ENCODE measurements around the gene FAM177A1. TPM values are rescaled to one million over a fixed set of nuclear protein-coding genes. Genes with fewer than 3 reads are reported as not detected.
A peak's percentile ranks its signal among the peaks of the same experiment; 100 is the strongest.

FAM177A1 gene
- total and polyA plus RNA-seq, 2 of the 13 experiments (the other 11 are each of a cell fraction or from before 2014, with no cell fraction given), result 72.9 to 119 TPM

GRCh38 chr14:35046751-35047536 lies 872 bp downstream of the FAM177A1 start (continued):
- TF ChIP-seq ZNF407 (CRISPR knock-in tag; IDR thresholded peaks at IDR 0.05; ENCODE audit: not compliant biosample characterization) (peak; percentile 82), ZNF260 (CRISPR knock-in tag; IDR thresholded peaks at IDR 0.05; ENCODE audit: borderline replicate concordance, low read depth) (0 out of 2 replicates have a peak, but pooled peaks have one; percentile 88), HNRNPL (IDR thresholded peaks at IDR 0.05; ENCODE audit: low read depth, low read length) (peak; percentile 90), ZNF761 (CRISPR knock-in tag; conservative IDR thresholded peaks at IDR 0.05) (no peak), EEA1 (CRISPR knock-in tag; IDR thresholded peaks at IDR 0.05; ENCODE audit: borderline replicate concordance) (no peak; the same call in 1 of the 2 replicates), HOXD1 (CRISPR knock-in tag; IDR thresholded peaks at IDR 0.05) (no peak), TP53 (CRISPR knock-in tag; conservative IDR thresholded peaks at IDR 0.05) (no peak), ZSCAN31 (CRISPR knock-in tag; IDR thresholded peaks at IDR 0.05; ENCODE audit: low read depth) (no peak), ZNF768 (CRISPR knock-in tag; IDR thresholded peaks at IDR 0.05) (no peak), ZNF550 (CRISPR knock-in tag; IDR thresholded peaks at IDR 0.05; ENCODE audit: borderline replicate concordance) (peak; percentile 99), BCL3 (CRISPR knock-in tag; IDR thresholded peaks at IDR 0.05) (no peak), TBX3 (IDR thresholded peaks at IDR 0.05; ENCODE audit: borderline replicate concordance) (no peak), ZNF709 (CRISPR knock-in tag; IDR thresholded peaks at IDR 0.05) (peak; percentile 3; the same call in 1 of the 2 replicates)
- TF ChIP-seq, protein P1, sequence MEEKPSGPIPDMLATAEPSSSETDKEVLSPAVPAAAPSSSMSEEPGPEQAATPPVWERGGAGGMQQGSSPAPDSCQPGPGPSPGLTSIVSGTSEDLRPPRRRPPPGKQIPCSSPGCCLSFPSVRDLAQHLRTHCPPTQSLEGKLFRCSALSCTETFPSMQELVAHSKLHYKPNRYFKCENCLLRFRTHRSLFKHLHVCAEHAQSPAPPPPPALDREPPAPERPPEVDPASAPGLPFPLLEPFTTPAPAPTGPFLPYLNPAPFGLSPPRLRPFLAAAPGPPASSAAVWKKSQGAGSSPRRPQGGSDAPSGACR (CRISPR knock-in tag; IDR thresholded peaks at IDR 0.05), result peak; percentile 20; the same call in 1 of the 2 replicates
- TF ChIP-seq, protein P2, sequence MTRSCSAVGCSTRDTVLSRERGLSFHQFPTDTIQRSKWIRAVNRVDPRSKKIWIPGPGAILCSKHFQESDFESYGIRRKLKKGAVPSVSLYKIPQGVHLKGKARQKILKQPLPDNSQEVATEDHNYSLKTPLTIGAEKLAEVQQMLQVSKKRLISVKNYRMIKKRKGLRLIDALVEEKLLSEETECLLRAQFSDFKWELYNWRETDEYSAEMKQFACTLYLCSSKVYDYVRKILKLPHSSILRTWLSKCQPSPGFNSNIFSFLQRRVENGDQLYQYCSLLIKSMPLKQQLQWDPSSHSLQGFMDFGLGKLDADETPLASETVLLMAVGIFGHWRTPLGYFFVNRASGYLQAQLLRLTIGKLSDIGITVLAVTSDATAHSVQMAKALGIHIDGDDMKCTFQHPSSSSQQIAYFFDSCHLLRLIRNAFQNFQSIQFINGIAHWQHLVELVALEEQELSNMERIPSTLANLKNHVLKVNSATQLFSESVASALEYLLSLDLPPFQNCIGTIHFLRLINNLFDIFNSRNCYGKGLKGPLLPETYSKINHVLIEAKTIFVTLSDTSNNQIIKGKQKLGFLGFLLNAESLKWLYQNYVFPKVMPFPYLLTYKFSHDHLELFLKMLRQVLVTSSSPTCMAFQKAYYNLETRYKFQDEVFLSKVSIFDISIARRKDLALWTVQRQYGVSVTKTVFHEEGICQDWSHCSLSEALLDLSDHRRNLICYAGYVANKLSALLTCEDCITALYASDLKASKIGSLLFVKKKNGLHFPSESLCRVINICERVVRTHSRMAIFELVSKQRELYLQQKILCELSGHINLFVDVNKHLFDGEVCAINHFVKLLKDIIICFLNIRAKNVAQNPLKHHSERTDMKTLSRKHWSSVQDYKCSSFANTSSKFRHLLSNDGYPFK (CRISPR knock-in tag; IDR thresholded peaks at IDR 0.05; ENCODE audit: borderline replicate concordance), result peak; percentile 9
